IMR-90 (cell line): ENCODE data around the gene RTP4. TPM values are rescaled to one million over a fixed set of nuclear protein-coding genes. Genes with fewer than 3 reads are reported as not detected.

ENCODE experiments used
- ATAC-seq: fragments of 200-7000 bp; cut with Tn5 transposase; 2 replicates; pipeline ENCODE4 v1.9.1; 2020; ENCODE audit warnings: low read depth, mild to moderate bottlenecking, moderate library complexity
- Bru-seq: library from RNA; stranded (reverse); fragments of 400-500 nt; gene quantifications from one replicate; lab custom pipeline; 2021; lab: Mats Ljungman, UMichigan
- BruChase-seq, 2 experiments: library from RNA; stranded (reverse); fragments of 400-500 nt; gene quantifications; one replicate each; lab custom pipeline; 2021; lab: Mats Ljungman, UMichigan
- BruUV-seq: library from RNA; stranded (reverse); fragments of 400-500 nt; replicated peaks from 2 replicates; lab custom pipeline; 2021; lab: Mats Ljungman, UMichigan
- CTCF ChIA-PET: fragments of 300-600 bp; formaldehyde crosslinking; extraction: SDS; loops from one replicate; lab custom pipeline; 2021; ENCODE audit warnings: antibody characterized with exemption; lab: Yijun Ruan, JAX
- POLR2A ChIA-PET: fragments of 300-600 bp; sonication (Branson Sonifier 250); formaldehyde crosslinking; loops from one replicate; lab custom pipeline; 2022; ENCODE audit warnings: antibody characterized with exemption; ENCODE audit not compliant: unreplicated experiment; lab: Charles Lee
- DNase-seq: peaks from one replicate; pipeline ENCODE4 v3.0.0; 2013
- H2AFZ ChIP-seq: replicated peaks from 2 replicates; pipeline ENCODE3; 2013; ENCODE audit warnings: low read length, mild to moderate bottlenecking; ENCODE audit not compliant: poor library complexity
- H2AK5ac ChIP-seq: 2 replicates; pipeline ENCODE4 v1.6.1; 2013; ENCODE audit warnings: low read depth, low read length, inconsistent platforms
- H2AK9ac ChIP-seq: replicated peaks from 2 replicates; pipeline ENCODE3; 2013; ENCODE audit warnings: mild to moderate bottlenecking, low read depth, low read length, moderate library complexity; ENCODE audit not compliant: poor library complexity
- H2BK120ac ChIP-seq: 2 replicates; pipeline ENCODE4 v1.6.1; 2013; ENCODE audit warnings: low read depth, low read length, inconsistent platforms
- H2BK15ac ChIP-seq: 3 replicates; pipeline ENCODE4 v1.6.1; 2013; ENCODE audit warnings: low read depth, low read length, inconsistent platforms
- H2BK20ac ChIP-seq: 2 replicates; pipeline ENCODE4 v1.6.1; 2013; ENCODE audit warnings: low read depth, mild to moderate bottlenecking, inconsistent platforms, low read length, moderate library complexity
- H2BK5ac ChIP-seq: 2 replicates; pipeline ENCODE4 v1.6.1; 2013; ENCODE audit warnings: mild to moderate bottlenecking, low read depth, low read length, inconsistent platforms; ENCODE audit not compliant: poor library complexity, severe bottlenecking
- H3K14ac ChIP-seq: replicated peaks from 2 replicates; pipeline ENCODE4 v1.6.1; 2013; ENCODE audit warnings: low read depth, low read length, inconsistent platforms
- H3K18ac ChIP-seq: 2 replicates; pipeline ENCODE4 v1.6.1; 2013; ENCODE audit warnings: low read depth, low read length, control low read depth
- H3K23ac ChIP-seq: 2 replicates; pipeline ENCODE4 v1.6.1; 2013; ENCODE audit warnings: low read depth, low read length, inconsistent platforms
- H3K27ac ChIP-seq: 2 replicates; pipeline ENCODE4 v1.5.1; 2013; ENCODE audit warnings: mild to moderate bottlenecking, control low read depth, low read length; ENCODE audit not compliant: insufficient read depth
- H3K27me3 ChIP-seq: 2 replicates; pipeline ENCODE4 v1.6.1; 2013; ENCODE audit warnings: low read length; ENCODE audit not compliant: control insufficient read depth, insufficient read depth
- H3K36me3 ChIP-seq: 2 replicates; pipeline ENCODE4 v1.6.1; 2013; ENCODE audit warnings: low read length, mixed read lengths; ENCODE audit not compliant: control insufficient read depth, insufficient read depth
- H3K4ac ChIP-seq: 2 replicates; pipeline ENCODE4 v1.6.1; 2013; ENCODE audit warnings: low read depth, low read length, inconsistent platforms
- H3K4me1 ChIP-seq: 2 replicates; pipeline ENCODE4 v1.6.1; 2013; ENCODE audit warnings: low read length, mixed read lengths; ENCODE audit not compliant: control insufficient read depth, insufficient read depth
- H3K4me2 ChIP-seq: 2 replicates; pipeline ENCODE4 v1.6.1; 2013; ENCODE audit warnings: low read depth, mild to moderate bottlenecking, control low read depth, low read length, moderate library complexity
- H3K4me3 ChIP-seq: 2 replicates; pipeline ENCODE4 v1.5.1; 2013; ENCODE audit warnings: low read depth, mild to moderate bottlenecking, control low read depth, low read length, moderate library complexity; ENCODE audit not compliant: insufficient read depth
- H3K56ac ChIP-seq: 2 replicates; pipeline ENCODE4 v1.6.1; 2013; ENCODE audit warnings: low read length, inconsistent platforms; ENCODE audit not compliant: insufficient read depth; ENCODE audit errors: extremely low read depth
- H3K79me1 ChIP-seq, 2 experiments: 2 replicates each; pipeline ENCODE4 v1.6.1; 2013; ENCODE audit warnings: low read length in 2 of 2, inconsistent platforms in 1 of 2, low read depth in 1 of 2
- H3K9ac ChIP-seq: 2 replicates; pipeline ENCODE4 v1.6.1; 2013; ENCODE audit warnings: low read depth, low read length, control low read depth
- H3K9me1 ChIP-seq: 2 replicates; pipeline ENCODE4 v1.6.1; 2013; ENCODE audit warnings: low read length, inconsistent platforms; ENCODE audit not compliant: insufficient read depth
- H3K9me3 ChIP-seq: 2 replicates; pipeline ENCODE4 v1.6.1; 2013; ENCODE audit warnings: low read length; ENCODE audit not compliant: control insufficient read depth, insufficient read depth
- H4K20me1 ChIP-seq: 2 replicates; pipeline ENCODE4 v1.6.1; 2013; ENCODE audit warnings: low read length, inconsistent platforms; ENCODE audit not compliant: insufficient read depth
- H4K5ac ChIP-seq: 2 replicates; pipeline ENCODE4 v1.6.1; 2013; ENCODE audit warnings: mild to moderate bottlenecking, low read depth, low read length, control low read depth
- H4K8ac ChIP-seq, 2 experiments: 2 replicates each; pipeline ENCODE4 v1.6.1; 2013; ENCODE audit warnings: low read depth in 2 of 2, low read length in 2 of 2, control low read depth in 1 of 2, inconsistent platforms in 1 of 2
- H4K91ac ChIP-seq: 2 replicates; pipeline ENCODE4 v1.6.1; 2013; ENCODE audit warnings: low read depth, low read length, inconsistent platforms; ENCODE audit not compliant: insufficient read depth
- BHLHE40 ChIP-seq: fragments of 150-350 bp; IDR thresholded peaks from 2 replicates; pipeline ENCODE4 v1.6.1; 2016; ENCODE audit warnings: mild to moderate bottlenecking, low read depth, low read length
- CEBPB ChIP-seq: IDR thresholded peaks from 2 replicates; pipeline ENCODE4 v1.6.1; 2012; ENCODE audit warnings: low read depth, low read length, improper control_type of control experiment
- MAFK ChIP-seq: IDR thresholded peaks from 2 replicates; pipeline ENCODE4 v1.6.1; 2012; ENCODE audit warnings: low read depth, low read length, improper control_type of control experiment
- POLR2A ChIP-seq: IDR thresholded peaks from 2 replicates; pipeline ENCODE4 v1.6.1; 2012; ENCODE audit warnings: mild to moderate bottlenecking, low read depth, low read length
- RAD21 ChIP-seq: IDR thresholded peaks from 2 replicates; pipeline ENCODE4 v1.6.1; 2012; ENCODE audit warnings: low read length, improper control_type of control experiment
- RCOR1 ChIP-seq: IDR thresholded peaks from 2 replicates; pipeline ENCODE4 v1.6.1; 2012; ENCODE audit warnings: mild to moderate bottlenecking, low read length, improper control_type of control experiment; ENCODE audit not compliant: insufficient replicate concordance
- SMC3 ChIP-seq: fragments of 150-350 bp; IDR thresholded peaks from 2 replicates; pipeline ENCODE4 v1.6.1; 2016; ENCODE audit warnings: low read depth, mild to moderate bottlenecking, antibody characterized with exemption, low read length, moderate library complexity
- WGBS, 2 experiments: methylation state at CpG; one replicate each; pipeline versions ENCODE4 v1.1.5 to v1.1.7; 2013; ENCODE audit warnings: missing lambda C conversion rate in 2 of 2; ENCODE audit not compliant: insufficient read length in 1 of 2; ENCODE audit errors: extremely low coverage in 2 of 2; 5-methylcytosine and 5-hydroxymethylcytosine counted together
- dilution Hi-C: fragments of 300-500 bp; cut with HindIII; formaldehyde crosslinking; loops from one replicate; pipeline ENCODE4 v1.14.3; 2018; ENCODE audit warnings: low sequenced_read_pairs; ENCODE audit not compliant: unreplicated experiment
- in situ Hi-C: fragments of 300-500 bp; cut with MboI; formaldehyde crosslinking; loops from 3 replicates; pipeline ENCODE4 v1.14.3; 2019; ENCODE audit warnings: low sequenced_read_pairs, inconsistent platforms, mixed read lengths
- intact Hi-C: fragments of 100-400 bp; cut with micrococcal nuclease; formaldehyde crosslinking; loops from 2 replicates; pipeline ENCODE4 v1.10.0; 2022
- long read RNA-seq: library from polyadenylated mRNA; unstranded; transcript quantifications from one replicate; pipeline ENCODE4 v2.0.0, GENCODE V29; 2021; ENCODE audit not compliant: unreplicated experiment
- polyA plus RNA-seq, 3 experiments: library from polyadenylated mRNA; depleted of rRNA; stranded (reverse); fragments of >200 nt; gene quantifications; 2 replicates each; pipeline ENCODE4 v1.2.3, GENCODE V29; 2012; ENCODE audit warnings: low replicate concordance in 1 of 3
- total RNA-seq: library from RNA; depleted of rRNA; stranded (reverse); fragments of >200 nt; gene quantifications from 2 replicates; pipeline ENCODE4 v1.2.3, GENCODE V29; 2012; rRNA removed
- TF ChIP-seq, protein P1 (sequence below): fragments of 150-350 bp; IDR thresholded peaks from 2 replicates; pipeline ENCODE4 v1.6.1; 2016; ENCODE audit warnings: low read depth, mild to moderate bottlenecking, low read length, moderate library complexity, borderline replicate concordance
- TF ChIP-seq, protein P2 (sequence below): fragments of 150-350 bp; IDR thresholded peaks from 2 replicates; pipeline ENCODE4 v1.6.1; 2017; ENCODE audit warnings: mild to moderate bottlenecking, antibody characterized with exemption, low read length, low read depth
- TF ChIP-seq, protein P3 (sequence below): conservative IDR thresholded peaks from 2 replicates; pipeline ENCODE4 v1.5.1; 2012; ENCODE audit warnings: mild to moderate bottlenecking, low read depth, low read length, improper control_type of control experiment

Gene RTP4, protein sequence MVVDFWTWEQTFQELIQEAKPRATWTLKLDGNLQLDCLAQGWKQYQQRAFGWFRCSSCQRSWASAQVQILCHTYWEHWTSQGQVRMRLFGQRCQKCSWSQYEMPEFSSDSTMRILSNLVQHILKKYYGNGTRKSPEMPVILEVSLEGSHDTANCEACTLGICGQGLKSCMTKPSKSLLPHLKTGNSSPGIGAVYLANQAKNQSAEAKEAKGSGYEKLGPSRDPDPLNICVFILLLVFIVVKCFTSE
- total RNA-seq = not detected in 2 replicates
- polyA plus RNA-seq (2012; rRNA removed) = not detected in 2 replicates
- polyA plus RNA-seq (2012; cell fraction: cytosol; rRNA removed) = 0.02 TPM in 1 of 2 replicates, not detected in the other
- polyA plus RNA-seq (2012; cell fraction: nucleus; rRNA removed; ENCODE audit: low replicate concordance) = not detected in 2 replicates
- percentile 18 among the genes with signal in this experiment for Bru-seq, nascent RNA
- not detected for BruChase-seq, experiment 1, labeled RNA remaining after a 6-hour chase
- percentile 13 among the genes with signal in this experiment for BruChase-seq, experiment 2, labeled RNA remaining after a 2-hour chase
- long read RNA-seq = 0 reads

DNA sequence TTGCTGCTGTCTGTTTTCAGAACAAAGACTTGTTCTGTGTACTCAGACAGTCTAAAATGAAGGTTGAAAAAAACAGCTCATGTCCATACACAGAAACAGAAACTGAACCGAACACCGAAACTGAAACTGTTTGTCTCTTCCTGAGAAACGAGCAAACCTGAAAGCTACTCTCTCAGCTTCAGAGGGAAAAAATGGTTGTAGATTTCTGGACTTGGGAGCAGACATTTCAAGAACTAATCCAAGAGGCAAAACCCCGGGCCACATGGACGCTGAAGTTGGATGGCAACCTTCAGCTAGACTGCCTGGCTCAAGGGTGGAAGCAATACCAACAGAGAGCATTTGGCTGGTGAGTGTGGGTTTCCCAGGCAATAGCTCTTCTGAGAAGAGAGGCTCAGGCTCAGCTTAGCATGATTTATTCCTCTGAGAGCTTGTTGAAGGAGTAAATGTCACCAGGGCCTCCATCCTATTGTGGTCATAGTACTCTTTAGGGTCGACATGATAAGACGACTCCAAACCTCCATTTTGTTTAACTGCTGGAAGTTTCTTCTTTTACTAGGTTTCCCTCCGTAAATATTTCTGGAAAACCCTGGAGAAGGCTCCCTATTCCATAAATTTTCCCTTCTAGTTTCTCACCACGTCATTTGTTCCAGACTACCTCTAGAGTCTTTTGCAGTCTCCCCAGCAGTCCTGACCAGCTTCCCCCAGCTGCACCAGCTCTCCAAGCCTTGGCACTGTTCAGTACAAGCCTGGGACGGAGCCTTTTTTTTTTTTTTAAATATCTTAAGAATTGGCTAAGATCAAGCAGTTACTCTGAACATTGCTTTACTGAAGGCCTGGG lies at the start of gene RTP4:
Gene RTP4 (plus strand): TSS at position 135 of the 838 bp plus-strand sequence. CDS start 57 bp downstream, at position 192.
- H2BK20ac ChIP-seq = no peak within 1 kb of the TSS; the same call in 1 of the 2 replicates
- H3K9me3 ChIP-seq = no peaks in the 10 kb centered on the region
- H3K18ac ChIP-seq = peak within 1 kb of the TSS; percentile 45
- no peak within 1 kb of the TSS; the same call in 2 of the 3 replicates for H2BK15ac ChIP-seq
- 0 out of 2 replicates have a peak within 1 kb of the TSS, but pooled peaks have one; percentile 21 for H4K91ac ChIP-seq
- H3K56ac ChIP-seq = no peak within 1 kb of the TSS; the same call in 1 of the 2 replicates
- no TSS peak for BruUV-seq
- in situ Hi-C loops (no loop called here), dilution Hi-C loops (no loop called here), intact Hi-C loops (no loop called here)
- peak within 1 kb of the TSS; percentile 55; the same call in 1 of the 2 replicates for H2BK120ac ChIP-seq
- H3K9me1 ChIP-seq = no peaks in the 10 kb centered on the region
- no peak within 1 kb of the TSS for H3K23ac ChIP-seq
- peak within 1 kb of the TSS; percentile 81 for H3K4me2 ChIP-seq
- H4K20me1 ChIP-seq = no peaks in the 10 kb centered on the region
- peaks cover 5% of the 10 kb centered on the region for H3K27me3 ChIP-seq
- H3K36me3 ChIP-seq = no peaks in the 10 kb centered on the region
- ChIA-PET POLR2A (interaction anchor here (0.6 kb wide), 1 partner anchor 19 kb away, joined by 3 read pairs; no protein-coding TSS in a partner anchor), CTCF (interaction anchor here (0.7 kb wide), 1 partner anchor 49 kb away, joined by 4 read pairs; no protein-coding TSS in a partner anchor)
- no peaks in the 10 kb centered on the region for H3K79me1 ChIP-seq
- no peak within 1 kb of the TSS for H2AK5ac ChIP-seq
- H3K4ac ChIP-seq = no peak within 1 kb of the TSS; the same call in 1 of the 2 replicates
- H2AK9ac ChIP-seq = no peak within 1 kb of the TSS
- H4K5ac ChIP-seq = peak within 1 kb of the TSS; percentile 14; the same call in 1 of the 2 replicates
- peak within 1 kb of the TSS; percentile 30; the same call in 1 of the 2 replicates for H3K27ac ChIP-seq
- H2AFZ ChIP-seq = peak within 1 kb of the TSS; percentile 75
- peak within 1 kb of the TSS; percentile 20; the same call in 1 of the 2 replicates for H3K4me3 ChIP-seq
- no peaks in the 10 kb centered on the region for H3K4me1 ChIP-seq
- WGBS, 2 experiments = no CpG with 5 or more reads among the region's 10 CpGs
- peak; percentile 10 for DNase-seq
- no peak within 1 kb of the TSS for H2BK5ac ChIP-seq
- peak; percentile 67 for ATAC-seq
- H4K8ac ChIP-seq = 0 out of 4 replicates have a peak within 1 kb of the TSS, but pooled peaks of 1 of the 2 experiments have one; percentile 92
- H3K9ac ChIP-seq = peak within 1 kb of the TSS; percentile 42; the same call in 1 of the 2 replicates
- no peak within 1 kb of the TSS; the same call in 1 of the 2 replicates for H3K14ac ChIP-seq
- no peak for TF ChIP-seq CEBPB
- no peak for TF ChIP-seq RAD21
- TF ChIP-seq, protein P1, sequence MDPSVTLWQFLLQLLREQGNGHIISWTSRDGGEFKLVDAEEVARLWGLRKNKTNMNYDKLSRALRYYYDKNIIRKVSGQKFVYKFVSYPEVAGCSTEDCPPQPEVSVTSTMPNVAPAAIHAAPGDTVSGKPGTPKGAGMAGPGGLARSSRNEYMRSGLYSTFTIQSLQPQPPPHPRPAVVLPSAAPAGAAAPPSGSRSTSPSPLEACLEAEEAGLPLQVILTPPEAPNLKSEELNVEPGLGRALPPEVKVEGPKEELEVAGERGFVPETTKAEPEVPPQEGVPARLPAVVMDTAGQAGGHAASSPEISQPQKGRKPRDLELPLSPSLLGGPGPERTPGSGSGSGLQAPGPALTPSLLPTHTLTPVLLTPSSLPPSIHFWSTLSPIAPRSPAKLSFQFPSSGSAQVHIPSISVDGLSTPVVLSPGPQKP = no peak
- no peak for TF ChIP-seq RCOR1
- TF ChIP-seq, protein P2, sequence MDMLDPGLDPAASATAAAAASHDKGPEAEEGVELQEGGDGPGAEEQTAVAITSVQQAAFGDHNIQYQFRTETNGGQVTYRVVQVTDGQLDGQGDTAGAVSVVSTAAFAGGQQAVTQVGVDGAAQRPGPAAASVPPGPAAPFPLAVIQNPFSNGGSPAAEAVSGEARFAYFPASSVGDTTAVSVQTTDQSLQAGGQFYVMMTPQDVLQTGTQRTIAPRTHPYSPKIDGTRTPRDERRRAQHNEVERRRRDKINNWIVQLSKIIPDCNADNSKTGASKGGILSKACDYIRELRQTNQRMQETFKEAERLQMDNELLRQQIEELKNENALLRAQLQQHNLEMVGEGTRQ = no peak
- no peak for TF ChIP-seq BHLHE40
- TF ChIP-seq MAFK = no peak
- TF ChIP-seq, protein P3, sequence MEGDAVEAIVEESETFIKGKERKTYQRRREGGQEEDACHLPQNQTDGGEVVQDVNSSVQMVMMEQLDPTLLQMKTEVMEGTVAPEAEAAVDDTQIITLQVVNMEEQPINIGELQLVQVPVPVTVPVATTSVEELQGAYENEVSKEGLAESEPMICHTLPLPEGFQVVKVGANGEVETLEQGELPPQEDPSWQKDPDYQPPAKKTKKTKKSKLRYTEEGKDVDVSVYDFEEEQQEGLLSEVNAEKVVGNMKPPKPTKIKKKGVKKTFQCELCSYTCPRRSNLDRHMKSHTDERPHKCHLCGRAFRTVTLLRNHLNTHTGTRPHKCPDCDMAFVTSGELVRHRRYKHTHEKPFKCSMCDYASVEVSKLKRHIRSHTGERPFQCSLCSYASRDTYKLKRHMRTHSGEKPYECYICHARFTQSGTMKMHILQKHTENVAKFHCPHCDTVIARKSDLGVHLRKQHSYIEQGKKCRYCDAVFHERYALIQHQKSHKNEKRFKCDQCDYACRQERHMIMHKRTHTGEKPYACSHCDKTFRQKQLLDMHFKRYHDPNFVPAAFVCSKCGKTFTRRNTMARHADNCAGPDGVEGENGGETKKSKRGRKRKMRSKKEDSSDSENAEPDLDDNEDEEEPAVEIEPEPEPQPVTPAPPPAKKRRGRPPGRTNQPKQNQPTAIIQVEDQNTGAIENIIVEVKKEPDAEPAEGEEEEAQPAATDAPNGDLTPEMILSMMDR = no peak
- TF ChIP-seq SMC3 = no peak
- TF ChIP-seq POLR2A = no peak
